T-cell (primary cell): ENCODE results near the gene VSIG10L. TPM values are rescaled to one million over a fixed set of nuclear protein-coding genes. Genes with fewer than 3 reads are reported as not detected.

Source experiments
- ATAC-seq, 4 experiments: fragments of 200-7000 bp in 3 of 4; fragments of 150-1000 bp in 1 of 4; cut with Tn5 transposase; replicated peaks in 1 of 4; 1 replicate in 3 of 4; 2 replicates in 1 of 4; pipeline ENCODE4 v1.10.0; 2021; ENCODE audit warnings: moderate library complexity in 3 of 4, mild to moderate bottlenecking in 2 of 4, moderate number of reproducible peaks in 1 of 4
- CTCF ChIA-PET, 2 donors: fragments of 300-600 bp; sonication (Branson Sonifier 250); formaldehyde crosslinking; loops; one replicate each; lab custom pipeline; 2022; ENCODE audit warnings: antibody characterized with exemption in 2 of 2; lab: Charles Lee
- POLR2A ChIA-PET, 2 donors: fragments of 300-600 bp; sonication (Branson Sonifier 250); formaldehyde crosslinking; loops; one replicate each; lab custom pipeline; 2022; ENCODE audit warnings: antibody characterized with exemption in 2 of 2; lab: Charles Lee
- DNase-seq, 35 experiments: peaks; one replicate each; pipeline versions ENCODE4 v3.0.0 to v3.0.0-alpha.2; 2013 to 2023
- H3K27ac ChIP-seq: one replicate; pipeline ENCODE4 v1.5.1; 2013; ENCODE audit warnings: low read length
- H3K27me3 ChIP-seq, 2 experiments: replicated peaks in 1 of 2; 1 replicate in 1 of 2; 2 replicates in 1 of 2; pipeline versions ENCODE4 v1.6.1 to v1.7.0; 2013; ENCODE audit warnings: low read length in 1 of 2, mixed read lengths in 1 of 2; ENCODE audit not compliant: control insufficient read depth in 2 of 2, insufficient read depth in 2 of 2; ENCODE audit errors: extremely low read depth in 1 of 2
- H3K36me3 ChIP-seq, 2 donors: 1 replicate in 1 of 2; 2 replicates in 1 of 2; pipeline versions ENCODE4 v1.6.1 to v1.7.0; 2013; ENCODE audit warnings: low read length in 1 of 2; ENCODE audit not compliant: control insufficient read depth in 2 of 2, insufficient read depth in 1 of 2; ENCODE audit errors: extremely low read depth in 1 of 2
- H3K4me1 ChIP-seq, 2 experiments: 1 replicate in 1 of 2; 2 replicates in 1 of 2; pipeline versions ENCODE4 v1.6.1 to v1.7.0; 2013; ENCODE audit warnings: low read length in 2 of 2, mixed read lengths in 1 of 2; ENCODE audit not compliant: insufficient read depth in 2 of 2, control insufficient read depth in 1 of 2; ENCODE audit errors: extremely low read depth in 1 of 2
- H3K4me3 ChIP-seq, 2 donors: 1 replicate in 1 of 2; 2 replicates in 1 of 2; pipeline versions ENCODE4 v1.5.1 to v1.7.0; 2013; ENCODE audit warnings: mild to moderate bottlenecking in 2 of 2, low read length in 1 of 2, moderate library complexity in 1 of 2; ENCODE audit not compliant: control insufficient read depth in 1 of 2; ENCODE audit errors: extremely low read depth in 1 of 2
- H3K9me3 ChIP-seq: 2 replicates; pipeline ENCODE4 v1.7.0; 2013
- H3K27ac Mint-ChIP-seq, 2 donors: one replicate each; pipeline ENCODE4 v1.8.0; 2020 to 2021; ENCODE audit warnings: mild to moderate bottlenecking in 2 of 2, mixed read lengths in 2 of 2
- H3K27me3 Mint-ChIP-seq, 2 donors: one replicate each; pipeline ENCODE4 v1.8.0; 2021 to 2022; ENCODE audit warnings: mixed read lengths in 2 of 2
- H3K36me3 Mint-ChIP-seq: one replicate; pipeline ENCODE4 v1.8.0; 2021; ENCODE audit warnings: mixed read lengths
- H3K4me1 Mint-ChIP-seq, 3 donors: one replicate each; pipeline ENCODE4 v1.8.0; 2020 to 2022; ENCODE audit warnings: mixed read lengths in 3 of 3, mild to moderate bottlenecking in 1 of 3
- H3K4me3 Mint-ChIP-seq, 3 donors: one replicate each; pipeline ENCODE4 v1.8.0; 2020 to 2022; ENCODE audit warnings: mild to moderate bottlenecking in 3 of 3, mixed read lengths in 3 of 3, moderate library complexity in 3 of 3
- H3K9me3 Mint-ChIP-seq, 3 donors: one replicate each; pipeline ENCODE4 v1.8.0; 2020 to 2022; ENCODE audit warnings: mixed read lengths in 3 of 3
- WGBS: methylation state at CpG from one replicate; pipeline ENCODE4 v1.1.5; 2013; ENCODE audit warnings: missing lambda C conversion rate; ENCODE audit not compliant: insufficient coverage; 5-methylcytosine and 5-hydroxymethylcytosine counted together
- total RNA-seq, 35 experiments: library from RNA in 6 of 35; stranded (reverse) in 6 of 35; fragments of 120-200 nt in 1 of 35; gene quantifications; one replicate each; pipeline versions ENCODE4 v1.2.1 to v1.2.4 and lab custom pipeline; 2013 to 2026

Gene VSIG10L
- total RNA-seq, 5 donors from 2014 or later (not counting 1 experiment from before 2014, with no cell fraction given): 0.18 to 0.70 (median 0.39) TPM

GRCh38 chr19:51341066-51341465 is 873 bp downstream of the VSIG10L start:
- Mint-ChIP-seq H3K27me3 (peaks cover 0 to 2% of the 10 kb centered on the region in 2 donors), H3K4me3 (peak overlapping the region; percentile 62 to 72 (median 67)), H3K27ac (peak overlapping the region in 1 of 2 donors; percentile 42), H3K9me3 (no peaks in the 10 kb centered on the region), H3K4me1 (peaks cover 9 to 22% (median 16%) of the 10 kb centered on the region in 3 donors), H3K36me3 (peaks cover 5% of the 10 kb centered on the region)
- DNase-seq (no peak), ATAC-seq (no peak)
- WGBS: 94% methylated on average over 15 of the region's 18 CpGs
- POLR2A ChIA-PET: no interaction called here
- no peak overlapping the region for H3K27ac ChIP-seq
- peaks cover 2 to 24% of the 10 kb centered on the region in 2 experiments for H3K4me1 ChIP-seq
- peaks cover 0 to 19% of the 10 kb centered on the region in 2 experiments for H3K27me3 ChIP-seq
- H3K36me3 ChIP-seq: peaks cover 9 to 11% of the 10 kb centered on the region in 2 donors
- no peaks in the 10 kb centered on the region for H3K9me3 ChIP-seq
- CTCF ChIA-PET: interaction anchor here in 1 of 2 donors (0.6 kb wide), 1 partner anchor 135 kb away, joined by 3 read pairs; no protein-coding TSS in a partner anchor
- H3K4me3 ChIP-seq: no peak overlapping the region

DNA sequence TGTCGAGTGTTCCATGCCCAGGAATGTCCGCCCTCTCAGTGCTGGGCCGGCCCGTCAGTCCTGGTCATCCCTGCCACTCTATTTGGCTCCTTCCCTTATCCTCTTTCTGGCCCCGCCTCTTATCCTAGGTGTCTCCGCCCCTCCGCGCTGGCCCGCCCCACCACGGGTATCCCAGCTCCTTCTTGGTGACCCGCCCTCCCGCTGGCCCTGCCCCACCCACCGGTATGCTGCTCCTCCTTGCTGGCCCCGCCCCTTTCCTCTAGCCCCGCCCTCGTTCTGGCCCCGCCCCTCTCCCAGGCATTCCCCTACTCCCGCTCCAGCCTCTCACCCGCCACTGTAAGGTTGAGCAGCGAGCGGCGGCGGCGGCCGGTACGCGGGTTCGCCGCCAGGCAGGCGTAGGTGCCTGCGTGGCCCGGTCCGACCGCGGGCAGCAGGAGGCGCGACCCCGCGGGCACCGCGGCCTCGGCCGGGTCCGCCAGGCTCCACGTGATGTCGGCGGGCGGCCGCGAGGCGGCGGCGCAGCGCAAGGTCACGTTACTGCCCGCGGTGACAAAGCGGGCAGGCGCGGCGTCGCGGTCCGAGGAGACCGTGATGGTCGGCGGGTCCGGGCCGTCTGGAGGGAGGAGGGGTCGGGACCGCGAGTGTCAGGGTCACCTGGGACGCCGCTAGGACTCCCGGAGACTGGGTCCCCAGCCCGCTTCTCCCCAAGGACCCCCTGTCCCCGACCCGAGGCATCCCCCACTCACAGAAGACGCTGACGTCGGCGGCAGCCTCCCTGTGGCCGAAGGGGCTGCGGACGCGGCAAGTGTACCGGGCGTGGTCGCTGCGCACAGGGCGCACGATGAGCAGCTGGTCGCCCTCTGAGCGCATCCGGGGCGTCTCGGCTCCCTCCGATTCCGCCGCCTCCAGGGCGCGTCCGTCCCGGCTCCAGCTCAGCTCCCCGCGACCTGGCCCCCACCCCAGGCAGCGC is 2.0 kb downstream of the VSIG10L start:
- H3K4me1 ChIP-seq: peaks cover 2 to 24% of the 10 kb centered on the region in 2 experiments
- Mint-ChIP-seq H3K9me3 (no peaks in the 10 kb centered on the region), H3K36me3 (peaks cover 3% of the 10 kb centered on the region), H3K27me3 (peaks cover 2 to 4% of the 10 kb centered on the region in 2 donors), H3K27ac (peak overlapping the region in 1 of 2 donors; percentile 23), H3K4me3 (peak overlapping the region; percentile 79 to 89 (median 85)), H3K4me1 (peaks cover 9 to 22% (median 16%) of the 10 kb centered on the region in 3 donors)
- 3% methylated on average over 96 of the region's 107 CpGs for WGBS
- DNase-seq (peak; percentile 61 to 90 (median 72)), ATAC-seq (peak; percentile 63 to 73 (median 68))
- H3K4me3 ChIP-seq: peak overlapping the region; percentile 61 to 63
- H3K36me3 ChIP-seq: peaks cover under 1 to 7% of the 10 kb centered on the region in 2 donors
- ChIA-PET POLR2A (no interaction called here), CTCF (interaction anchor here (0.5 to 1.1 kb wide), 4 partner anchors 25 to 68 kb away, joined by 3 to 4 read pairs (median 3); no protein-coding TSS in a partner anchor)
- no peak overlapping the region for H3K27ac ChIP-seq
- peaks cover 0 to 19% of the 10 kb centered on the region in 2 experiments for H3K27me3 ChIP-seq
- H3K9me3 ChIP-seq: no peaks in the 10 kb centered on the region

GRCh38 chr19:51339313-51339686 is 2.6 kb downstream of the VSIG10L start:
- ChIA-PET CTCF (interaction anchor here in 1 of 2 donors (0.5 to 1.1 kb wide), 3 partner anchors 26 to 69 kb away, joined by 3 to 4 read pairs (median 3); no protein-coding TSS in a partner anchor), POLR2A (no interaction called here)
- peaks cover 2 to 24% of the 10 kb centered on the region in 2 experiments for H3K4me1 ChIP-seq
- peak overlapping the region; percentile 79 to 89 (median 85) for H3K4me3 Mint-ChIP-seq
- no peaks in the 10 kb centered on the region for H3K9me3 Mint-ChIP-seq
- H3K27me3 ChIP-seq: peaks cover 0 to 19% of the 10 kb centered on the region in 2 experiments
- ATAC-seq (peak in 3 of 4 experiments; percentile 1 to 9 (median 1)), DNase-seq (peak in 5 of 35 experiments; percentile 5 to 21 (median 12))
- H3K4me3 ChIP-seq: peak overlapping the region; percentile 61 to 63
- H3K27ac Mint-ChIP-seq: peak overlapping the region; percentile 4 to 23
- peaks cover 9 to 22% (median 16%) of the 10 kb centered on the region in 3 donors for H3K4me1 Mint-ChIP-seq
- peaks cover 4 to 11% of the 10 kb centered on the region in 2 donors for H3K27me3 Mint-ChIP-seq
- WGBS: 2% methylated on average over 10 of the region's 10 CpGs
- no peak overlapping the region for H3K27ac ChIP-seq
- H3K36me3 ChIP-seq: no peaks in the 10 kb centered on the region
- no peaks in the 10 kb centered on the region for H3K36me3 Mint-ChIP-seq
- no peaks in the 10 kb centered on the region for H3K9me3 ChIP-seq

- Histone ChIP-seq H3K4me1 (peaks cover 2 to 24% of the 10 kb centered on the region in 2 experiments), H3K36me3 (no peaks in the 10 kb centered on the region), H3K27ac (no peak overlapping the region), H3K27me3 (peaks cover 0 to 25% of the 10 kb centered on the region in 2 experiments), H3K9me3 (no peaks in the 10 kb centered on the region), H3K4me3 (peak overlapping the region; percentile 61 to 63)
- Mint-ChIP-seq H3K4me3 (peak overlapping the region; percentile 79 to 89 (median 85)), H3K9me3 (no peaks in the 10 kb centered on the region), H3K27ac (peak overlapping the region in 1 of 2 donors; percentile 4), H3K27me3 (peaks cover 4 to 12% of the 10 kb centered on the region in 2 donors), H3K4me1 (peaks cover 9 to 22% (median 16%) of the 10 kb centered on the region in 3 donors), H3K36me3 (no peaks in the 10 kb centered on the region)
- DNase-seq (peak; percentile 65 to 91 (median 83)), ATAC-seq (peak; percentile 78 to 88 (median 83))
- WGBS: 0% methylated on average over 35 of the region's 43 CpGs
- POLR2A ChIA-PET: no interaction called here
- CTCF ChIA-PET: interaction anchor here (0.6 to 1.1 kb wide), 3 partner anchors 27 to 84 kb away, joined by 4 to 9 read pairs (median 5); no protein-coding TSS in a partner anchor
These were observed 3.2 kb downstream of the VSIG10L start for GRCh38 chr19:51338563-51339312.

DNA sequence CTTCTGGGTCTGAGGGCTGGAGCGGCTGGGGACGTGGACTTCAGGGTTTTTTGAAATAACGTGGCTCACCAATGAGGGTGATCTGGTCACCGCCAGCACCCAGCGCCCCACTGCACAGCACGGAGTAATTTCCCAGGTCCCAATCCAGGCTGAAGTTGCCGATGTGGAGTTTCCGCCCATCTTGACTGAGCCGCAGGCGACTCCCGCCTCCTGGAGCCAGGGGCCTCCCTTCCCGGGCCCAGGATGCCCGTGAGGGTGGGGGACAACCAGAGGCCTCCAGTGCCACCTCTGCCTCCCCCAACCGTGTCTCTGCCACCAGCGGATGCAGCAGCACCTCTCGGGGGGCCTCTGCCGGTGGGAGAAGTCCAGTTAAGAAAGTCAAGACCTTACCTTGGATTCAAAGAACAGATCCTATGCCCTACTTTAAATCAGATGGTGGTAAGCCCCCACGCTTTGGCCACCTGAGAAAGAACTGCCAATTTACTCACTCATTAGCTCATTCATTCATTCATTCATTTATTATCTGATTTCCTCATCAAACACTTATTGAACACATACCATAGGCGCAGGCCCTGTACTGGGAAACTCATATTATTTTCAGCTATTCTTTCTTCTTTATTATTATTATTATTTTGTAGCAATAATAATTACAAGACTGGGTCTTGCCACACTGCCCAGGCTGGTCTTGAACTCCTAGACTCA is 3.9 kb downstream of the VSIG10L start:
- Histone ChIP-seq H3K27ac (no peak overlapping the region), H3K4me3 (no peak overlapping the region), H3K36me3 (no peaks in the 10 kb centered on the region), H3K27me3 (peaks cover 0 to 26% of the 10 kb centered on the region in 2 experiments), H3K4me1 (peaks cover 2 to 24% of the 10 kb centered on the region in 2 experiments), H3K9me3 (no peaks in the 10 kb centered on the region)
- no peaks in the 10 kb centered on the region for H3K9me3 Mint-ChIP-seq
- ATAC-seq: no peak
- WGBS: 94% methylated on average over 13 of the region's 19 CpGs
- POLR2A ChIA-PET: no interaction called here
- DNase-seq: no peak
- no peak overlapping the region for H3K27ac Mint-ChIP-seq
- CTCF ChIA-PET: interaction anchor here (0.6 to 0.9 kb wide), 2 partner anchors 70 to 84 kb away, joined by 5 to 9 read pairs; no protein-coding TSS in a partner anchor
- no peaks in the 10 kb centered on the region for H3K36me3 Mint-ChIP-seq
- H3K27me3 Mint-ChIP-seq: peaks cover 4 to 12% of the 10 kb centered on the region in 2 donors
- peak overlapping the region in 2 of 3 donors; percentile 85 to 89 for H3K4me3 Mint-ChIP-seq
- H3K4me1 Mint-ChIP-seq: peaks cover 9 to 22% (median 16%) of the 10 kb centered on the region in 3 donors
